Testis (tissue), 3 donors: ENCODE measurements around the gene TBC1D7. TPM values are rescaled to one million over a fixed set of nuclear protein-coding genes. Genes with fewer than 3 reads are reported as not detected.

Experiments used
- DNase-seq: peaks from one replicate; pipeline ENCODE4 v3.0.0-alpha.2; 2019
- H3K27ac ChIP-seq, 2 donors: fragments of 200-600 bp; sonication (generic); one replicate each; pipeline ENCODE4 v1.5.1; 2019
- H3K27me3 ChIP-seq: fragments of 200-600 bp; sonication (generic); one replicate; pipeline ENCODE4 v1.5.1; 2019
- H3K36me3 ChIP-seq: fragments of 200-600 bp; sonication (generic); one replicate; pipeline ENCODE4 v1.5.1; 2017; ENCODE audit warnings: low read depth; ENCODE audit errors: missing control alignments
- H3K4me1 ChIP-seq: fragments of 200-600 bp; sonication (generic); one replicate; pipeline ENCODE4 v1.5.1; 2019
- H3K4me3 ChIP-seq, 2 donors: fragments of 200-600 bp; sonication (generic); one replicate each; pipeline ENCODE4 v1.5.1; 2017 to 2019
- H3K9me3 ChIP-seq: fragments of 200-600 bp; sonication (generic); one replicate; pipeline ENCODE4 v1.5.1; 2017
- POLR2A ChIP-seq: fragments of 450-650 bp; IDR thresholded peaks from one replicate; pipeline ENCODE4 v1.6.1; 2017; ENCODE audit warnings: antibody characterized with exemption, mild to moderate bottlenecking, moderate library complexity
- WGBS, 2 donors: methylation state at CpG; one replicate each; pipeline ENCODE4 v1.1.5; 2018; 5-methylcytosine and 5-hydroxymethylcytosine counted together
- intact Hi-C: fragments of 100-400 bp; cut with DNase I; formaldehyde crosslinking; loops from one replicate; pipeline ENCODE4 v1.15.1; 2023; ENCODE audit warnings: low total_unique reads
- polyA plus RNA-seq: library from polyadenylated mRNA; stranded (reverse); fragments of 350-450 nt; fragmentation: Illumina TruSeq; extraction: RNeasy Lipid Tissue Mini Kit (QIAGEN cat#74804); gene quantifications from one replicate; pipeline ENCODE4 v1.2.3, GENCODE V29; 2014; ENCODE audit warnings: low read depth, low replicate concordance; ENCODE audit not compliant: insufficient read depth
- total RNA-seq, 2 donors: library from RNA; depleted of rRNA; stranded (reverse); fragments of >200 nt; gene quantifications; one replicate each; pipeline ENCODE4 v1.2.3, GENCODE V29; 2016
- TF ChIP-seq, protein P1 (sequence below), 3 experiments: fragments of 450-650 bp in 2 of 3; fragments of 200-600 bp in 1 of 3; sonication (generic) in 1 of 3; IDR thresholded peaks; one replicate each; pipeline ENCODE4 v1.5.1; 2016 to 2019; ENCODE audit warnings: antibody characterized with exemption in 3 of 3, mild to moderate bottlenecking in 2 of 3, moderate library complexity in 1 of 3

TBC1D7 gene
- total and polyA plus RNA-seq, 3 donors from 2014 or later = 24.2 to 48.0 (median 28.0) TPM

- Histone ChIP-seq H3K36me3 (no peaks in the 10 kb centered on the region), H3K9me3 (no peaks in the 10 kb centered on the region), H3K27ac (no peak overlapping the region), H3K27me3 (no peaks in the 10 kb centered on the region), H3K4me1 (no peaks in the 10 kb centered on the region), H3K4me3 (no peak overlapping the region)
- WGBS, 2 donors = 76 to 81% methylated on average over 2 of the region's 2 CpGs
- no peak for DNase-seq
- TF ChIP-seq POLR2A = no peak
- TF ChIP-seq, protein P1, sequence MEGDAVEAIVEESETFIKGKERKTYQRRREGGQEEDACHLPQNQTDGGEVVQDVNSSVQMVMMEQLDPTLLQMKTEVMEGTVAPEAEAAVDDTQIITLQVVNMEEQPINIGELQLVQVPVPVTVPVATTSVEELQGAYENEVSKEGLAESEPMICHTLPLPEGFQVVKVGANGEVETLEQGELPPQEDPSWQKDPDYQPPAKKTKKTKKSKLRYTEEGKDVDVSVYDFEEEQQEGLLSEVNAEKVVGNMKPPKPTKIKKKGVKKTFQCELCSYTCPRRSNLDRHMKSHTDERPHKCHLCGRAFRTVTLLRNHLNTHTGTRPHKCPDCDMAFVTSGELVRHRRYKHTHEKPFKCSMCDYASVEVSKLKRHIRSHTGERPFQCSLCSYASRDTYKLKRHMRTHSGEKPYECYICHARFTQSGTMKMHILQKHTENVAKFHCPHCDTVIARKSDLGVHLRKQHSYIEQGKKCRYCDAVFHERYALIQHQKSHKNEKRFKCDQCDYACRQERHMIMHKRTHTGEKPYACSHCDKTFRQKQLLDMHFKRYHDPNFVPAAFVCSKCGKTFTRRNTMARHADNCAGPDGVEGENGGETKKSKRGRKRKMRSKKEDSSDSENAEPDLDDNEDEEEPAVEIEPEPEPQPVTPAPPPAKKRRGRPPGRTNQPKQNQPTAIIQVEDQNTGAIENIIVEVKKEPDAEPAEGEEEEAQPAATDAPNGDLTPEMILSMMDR (IDR thresholded peaks at IDR 0.05) = no peak
- intact Hi-C loops = no loop called here
These were observed 71.9 kb downstream of the TBC1D7 start for GRCh38 chr6:13256266-13257001.

Other genes with a start within 250 kb of the TBC1D7 start
- gene GFOD1, start 159.1 kb upstream of the TBC1D7 start, total RNA-seq = 1 to 10 TPM; 5.0 to 5.4 TPM
- gene GFOD1, start 159.1 kb upstream of the TBC1D7 start, polyA plus RNA-seq = 2.5 TPM
- 10 to 100 TPM; 15.7 to 22.1 TPM for gene SIRT5, start 246.1 kb upstream of the TBC1D7 start, total RNA-seq
- 11.2 TPM for gene SIRT5, start 246.1 kb upstream of the TBC1D7 start, polyA plus RNA-seq